BLaER1 (cell line): ENCODE data around the gene MCF2L.
"Not testable (repeated sequence)": the region's sequence is repeated elsewhere in the genome, so short reads cannot be mapped to it uniquely, and the experiment has no call there.

ENCODE experiments used
- H3K27ac ChIP-seq: shearing (Covaris generic); formaldehyde crosslinking; 2 replicates; pipeline ENCODE4 v1.8.1; 2022
- H3K27me3 ChIP-seq: shearing (Covaris generic); formaldehyde crosslinking; 2 replicates; pipeline ENCODE4 v1.8.1; 2022
- H3K36me3 ChIP-seq: shearing (Covaris generic); formaldehyde crosslinking; 2 replicates; pipeline ENCODE4 v1.8.1; 2022
- H3K4me1 ChIP-seq: shearing (Covaris generic); formaldehyde crosslinking; 2 replicates; pipeline ENCODE4 v1.8.1; 2022
- H3K4me2 ChIP-seq: shearing (Covaris generic); formaldehyde crosslinking; 2 replicates; pipeline ENCODE4 v1.8.1; 2022
- H3K4me3 ChIP-seq: shearing (Covaris generic); formaldehyde crosslinking; 2 replicates; pipeline ENCODE4 v1.8.1; 2022
- H3K9ac ChIP-seq: shearing (Covaris generic); formaldehyde crosslinking; 2 replicates; pipeline ENCODE4 v1.8.1; 2022
- H3K9me3 ChIP-seq: shearing (Covaris generic); formaldehyde crosslinking; 2 replicates; pipeline ENCODE4 v1.8.1; 2022
- H4K20me1 ChIP-seq: shearing (Covaris generic); formaldehyde crosslinking; 2 replicates; pipeline ENCODE4 v1.8.1; 2022
- Cebpa-rat ChIP-seq: shearing (Covaris generic); IDR thresholded peaks from 2 replicates; pipeline ENCODE4 v1.8.1; 2022

Gene MCF2L

DNA sequence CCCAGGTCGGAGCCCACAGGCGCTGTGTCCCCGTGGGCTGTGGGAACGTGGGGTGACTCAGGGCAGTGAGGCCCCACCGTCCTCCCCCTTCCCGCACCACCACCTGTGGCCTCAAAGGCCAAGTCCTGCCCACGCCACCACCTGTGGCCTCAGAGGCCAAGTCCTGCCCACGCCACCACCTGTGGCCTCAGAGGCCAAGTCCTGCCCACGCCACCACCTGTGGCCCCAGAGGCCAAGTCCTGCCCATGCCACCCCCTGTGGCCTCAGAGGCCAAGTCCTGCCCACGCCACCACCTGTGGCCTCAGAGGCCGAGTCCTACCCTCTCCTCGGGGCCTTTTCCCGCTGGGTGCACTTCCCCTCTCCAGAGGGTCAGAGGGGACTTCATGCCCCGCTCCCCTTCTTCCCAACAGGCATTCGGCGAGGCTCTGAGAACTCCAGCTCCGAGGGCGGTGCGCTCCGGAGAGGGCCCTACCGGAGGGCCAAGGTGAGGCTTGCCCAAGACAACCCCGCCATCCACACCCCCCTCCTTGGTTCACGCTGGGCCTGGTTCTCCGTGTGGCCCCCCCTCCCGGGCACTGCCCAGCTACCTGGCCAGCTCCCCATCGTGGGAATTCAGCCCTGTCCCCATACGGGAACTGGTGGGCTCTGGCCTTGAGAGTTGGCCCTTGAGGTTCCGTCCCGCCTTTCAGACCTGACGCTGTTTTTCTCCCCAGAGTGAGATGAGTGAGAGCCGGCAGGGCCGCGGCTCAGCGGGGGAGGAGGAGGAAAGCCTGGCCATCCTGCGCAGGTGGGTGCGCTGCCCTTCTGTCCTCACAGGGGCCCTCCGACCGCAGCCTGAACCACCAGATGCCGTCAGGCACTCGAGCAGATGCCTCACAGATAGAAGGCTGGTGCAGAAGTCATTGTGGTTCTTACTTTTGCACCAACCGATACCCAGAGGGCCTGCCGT, 109.2 kb downstream of the MCF2L start:
- peak overlapping the region; percentile 34; the same call in 1 of the 2 replicates for H3K4me2 ChIP-seq
- no peak overlapping the region for H3K9ac ChIP-seq
- H4K20me1 ChIP-seq, result no peaks in the 10 kb centered on the region
- H3K4me1 ChIP-seq, result peaks cover 21% of the 10 kb centered on the region
- no peak for TF ChIP-seq Cebpa-rat
- H3K9me3 ChIP-seq, result no peaks in the 10 kb centered on the region
- no peaks in the 10 kb centered on the region for H3K36me3 ChIP-seq
- 0 out of 2 replicates have a peak overlapping the region, but pooled peaks have one; percentile 26 for H3K27ac ChIP-seq
- H3K4me3 ChIP-seq, result no peak overlapping the region
- no peaks in the 10 kb centered on the region for H3K27me3 ChIP-seq

DNA sequence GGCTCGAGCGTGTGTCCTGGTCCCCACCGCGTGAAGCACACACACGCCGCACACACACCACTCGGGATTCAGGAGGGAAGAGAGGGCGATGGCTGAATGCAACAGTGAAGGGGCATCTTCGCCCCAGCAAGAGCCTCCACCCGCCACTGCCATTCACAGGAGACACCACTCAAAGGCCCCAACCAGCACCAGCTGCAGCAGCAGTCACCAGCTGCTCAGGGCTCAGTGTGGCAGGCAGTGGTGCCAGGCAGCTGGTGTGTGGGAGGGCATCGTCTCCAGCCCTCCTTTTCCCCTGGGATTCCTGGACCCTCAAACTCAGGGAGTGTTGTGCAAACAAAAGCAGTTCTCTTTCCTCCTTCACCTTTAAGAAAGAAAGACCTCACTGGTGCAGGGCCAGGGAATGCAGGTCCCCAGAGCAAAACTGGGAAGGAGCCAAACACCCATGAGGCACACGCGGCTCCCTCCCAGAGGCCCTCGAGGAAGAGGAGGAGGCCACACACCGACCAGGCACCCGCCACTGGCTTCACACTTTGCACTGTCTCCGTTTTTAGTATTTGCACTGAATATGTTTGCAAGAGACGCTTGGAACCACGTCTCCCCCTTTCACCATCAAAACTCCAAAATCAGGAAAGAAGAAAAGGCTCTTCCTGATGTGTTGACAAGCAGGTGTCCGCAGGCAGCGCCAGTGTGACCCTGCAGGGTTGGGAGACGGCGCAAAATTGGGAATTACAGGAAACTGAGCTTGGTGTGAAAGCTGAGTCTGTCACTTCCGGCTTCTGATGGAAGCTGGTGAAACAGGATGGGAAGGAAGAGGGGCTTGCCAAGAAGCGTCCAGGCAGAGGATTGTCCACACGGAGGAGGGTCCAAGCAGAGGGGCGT, 110.1 kb downstream of the MCF2L start:
- peak overlapping the region; percentile 26; the same call in 1 of the 2 replicates for H3K27ac ChIP-seq
- H3K4me3 ChIP-seq, result no peak overlapping the region
- peaks cover 21% of the 10 kb centered on the region for H3K4me1 ChIP-seq
- peak overlapping the region; percentile 34; the same call in 1 of the 2 replicates for H3K4me2 ChIP-seq
- H3K36me3 ChIP-seq, result no peaks in the 10 kb centered on the region
- no peaks in the 10 kb centered on the region for H4K20me1 ChIP-seq
- TF ChIP-seq Cebpa-rat, result no peak
- H3K27me3 ChIP-seq, result no peaks in the 10 kb centered on the region
- no peak overlapping the region for H3K9ac ChIP-seq
- H3K9me3 ChIP-seq, result no peaks in the 10 kb centered on the region

GRCh38 chr13:113079781-113080080, 110.7 kb downstream of the MCF2L start:
- H3K4me1 ChIP-seq, result peaks cover 21% of the 10 kb centered on the region
- not testable (repeated sequence) for H4K20me1 ChIP-seq, H3K27ac ChIP-seq, H3K9me3 ChIP-seq, H3K4me3 ChIP-seq, H3K4me2 ChIP-seq, H3K36me3 ChIP-seq, H3K9ac ChIP-seq, H3K27me3 ChIP-seq

- no peak overlapping the region for H3K27ac ChIP-seq
- H3K27me3 ChIP-seq, result no peaks in the 10 kb centered on the region
- no peak overlapping the region for H3K9ac ChIP-seq
- no peaks in the 10 kb centered on the region for H3K9me3 ChIP-seq
- no peak overlapping the region for H3K4me3 ChIP-seq
- no peaks in the 10 kb centered on the region for H4K20me1 ChIP-seq
- H3K36me3 ChIP-seq, result no peaks in the 10 kb centered on the region
- H3K4me2 ChIP-seq, result no peak overlapping the region
- peaks cover 21% of the 10 kb centered on the region for H3K4me1 ChIP-seq
- no peak for TF ChIP-seq Cebpa-rat
Measured at GRCh38 chr13:113080361-113080831, 111.4 kb downstream of the MCF2L start.

GRCh38 chr13:113080901-113081521, 112.0 kb downstream of the MCF2L start:
- no peaks in the 10 kb centered on the region for H4K20me1 ChIP-seq
- peaks cover 21% of the 10 kb centered on the region for H3K4me1 ChIP-seq
- no peaks in the 10 kb centered on the region for H3K9me3 ChIP-seq
- no peak overlapping the region for H3K4me3 ChIP-seq
- H3K9ac ChIP-seq, result no peak overlapping the region
- no peaks in the 10 kb centered on the region for H3K36me3 ChIP-seq
- no peak overlapping the region for H3K27ac ChIP-seq
- no peaks in the 10 kb centered on the region for H3K27me3 ChIP-seq
- H3K4me2 ChIP-seq, result no peak overlapping the region
- no peak for TF ChIP-seq Cebpa-rat

DNA sequence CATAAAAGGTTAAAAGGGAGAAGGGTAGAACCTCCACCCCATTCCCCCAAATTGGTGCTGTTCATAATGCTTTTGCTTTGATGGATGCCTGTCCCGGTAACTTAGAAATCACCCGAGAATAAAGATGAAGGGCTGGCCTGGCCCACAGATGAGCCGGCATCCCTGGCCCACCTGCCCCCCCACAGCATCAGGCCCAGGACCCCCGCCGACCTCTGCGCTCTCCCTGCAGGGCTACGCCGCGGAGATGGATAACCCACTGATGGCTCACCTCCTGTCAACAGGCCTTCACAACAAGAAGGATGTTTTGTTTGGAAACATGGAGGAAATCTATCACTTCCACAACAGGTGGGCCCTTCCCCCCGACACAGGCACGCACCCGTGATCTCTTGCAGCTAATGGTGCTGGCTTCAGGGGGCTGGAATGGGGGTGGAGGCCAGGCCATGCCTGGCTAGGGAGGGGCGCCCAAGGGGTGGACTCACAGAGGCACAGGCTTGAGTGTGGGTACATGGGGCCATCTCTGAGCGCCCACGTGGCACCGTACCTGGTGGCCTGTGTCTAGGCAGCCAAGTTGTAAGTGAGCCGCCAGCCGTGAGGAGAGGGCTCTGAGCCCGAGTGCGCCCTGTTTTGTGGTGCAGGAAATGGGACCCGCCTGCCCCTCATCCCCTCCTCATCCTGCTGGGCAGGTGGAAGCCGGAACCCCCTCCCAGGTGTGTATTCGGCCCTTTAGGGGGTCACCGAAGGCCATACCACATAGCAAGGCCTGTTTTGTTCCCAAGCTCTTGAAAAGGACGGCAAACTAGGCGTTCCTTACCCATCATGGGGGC, 113.4 kb downstream of the MCF2L start:
- Histone ChIP-seq H3K27me3 (no peaks in the 10 kb centered on the region), H3K4me3 (no peak overlapping the region)

DNA sequence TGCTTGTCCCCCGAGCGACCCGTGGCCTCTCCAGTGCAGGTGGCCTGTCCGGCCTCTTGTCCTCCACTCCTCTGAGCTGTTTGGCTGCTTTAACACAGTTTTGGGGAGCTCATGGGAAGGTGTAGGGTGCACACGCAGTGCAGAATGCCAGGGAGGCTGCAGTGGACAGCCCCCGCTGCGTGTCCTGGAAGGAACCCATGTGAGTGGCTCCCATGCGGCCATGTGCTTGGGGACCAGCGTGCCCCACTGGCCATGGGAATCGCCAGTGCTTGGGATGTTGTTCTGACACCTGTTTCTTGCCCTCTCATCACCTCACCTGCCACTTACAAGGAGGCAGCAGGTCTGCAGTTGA, 114.0 kb downstream of the MCF2L start:
- Histone ChIP-seq H3K27ac (no peak overlapping the region), H3K36me3 (no peaks in the 10 kb centered on the region), H3K9ac (no peak overlapping the region), H3K9me3 (no peaks in the 10 kb centered on the region), H3K27me3 (0 out of 2 replicates have a peak, but pooled peaks cover 5% of the 10 kb centered on the region), H4K20me1 (no peaks in the 10 kb centered on the region), H3K4me2 (no peak overlapping the region), H3K4me1 (peaks cover 16% of the 10 kb centered on the region), H3K4me3 (no peak overlapping the region)
- TF ChIP-seq Cebpa-rat, result no peak

More for the DNA sequence above, 113.4 kb downstream of the MCF2L start:
- peaks cover 21% of the 10 kb centered on the region for H3K4me1 ChIP-seq
- no peak overlapping the region for H3K4me2 ChIP-seq
- no peak overlapping the region for H3K27ac ChIP-seq
- no peaks in the 10 kb centered on the region for H3K9me3 ChIP-seq
- no peaks in the 10 kb centered on the region for H3K36me3 ChIP-seq
- TF ChIP-seq Cebpa-rat, result no peak
- H3K9ac ChIP-seq, result no peak overlapping the region
- no peaks in the 10 kb centered on the region for H4K20me1 ChIP-seq

- H3K27me3 ChIP-seq, result 0 out of 2 replicates have a peak, but pooled peaks cover 10% of the 10 kb centered on the region
- H3K9me3 ChIP-seq, result no peaks in the 10 kb centered on the region
- H3K4me3 ChIP-seq, result no peak overlapping the region
- H3K4me1 ChIP-seq, result peaks cover 10% of the 10 kb centered on the region
- no peaks in the 10 kb centered on the region for H4K20me1 ChIP-seq
- no peak for TF ChIP-seq Cebpa-rat
- no peak overlapping the region for H3K27ac ChIP-seq
- H3K36me3 ChIP-seq, result no peaks in the 10 kb centered on the region
- H3K9ac ChIP-seq, result no peak overlapping the region
- H3K4me2 ChIP-seq, result no peak overlapping the region
Measured at GRCh38 chr13:113083402-113084061, 114.5 kb downstream of the MCF2L start.
